ENCODE results near the gene NHLH1.
"Not testable (repeated sequence)": the region's sequence is repeated elsewhere in the genome, so short reads cannot be mapped to it uniquely, and the experiment has no call there.

NHLH1 gene

DNA sequence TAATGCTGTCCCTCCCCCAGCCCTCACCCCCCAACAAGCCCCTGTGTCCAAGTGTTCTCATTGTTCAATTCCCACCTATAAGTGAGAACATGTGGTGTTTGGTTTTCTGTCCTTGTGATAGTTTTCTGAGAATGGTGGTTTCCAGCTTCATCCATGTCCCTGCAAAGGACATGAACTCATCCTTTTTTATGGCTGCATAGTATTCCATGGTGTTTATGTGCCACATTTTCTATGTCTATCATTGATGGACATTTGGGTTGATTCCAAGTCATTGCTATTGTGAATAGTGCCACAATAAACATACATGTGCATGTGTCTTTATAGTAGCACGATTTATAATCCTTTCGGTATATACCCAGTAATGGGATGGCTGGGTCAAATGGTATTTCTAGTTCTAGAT lies 17.9 kb downstream of the NHLH1 start:
- DNase-seq (ENCODE audit: low read depth), result not testable (repeated sequence)

DNA sequence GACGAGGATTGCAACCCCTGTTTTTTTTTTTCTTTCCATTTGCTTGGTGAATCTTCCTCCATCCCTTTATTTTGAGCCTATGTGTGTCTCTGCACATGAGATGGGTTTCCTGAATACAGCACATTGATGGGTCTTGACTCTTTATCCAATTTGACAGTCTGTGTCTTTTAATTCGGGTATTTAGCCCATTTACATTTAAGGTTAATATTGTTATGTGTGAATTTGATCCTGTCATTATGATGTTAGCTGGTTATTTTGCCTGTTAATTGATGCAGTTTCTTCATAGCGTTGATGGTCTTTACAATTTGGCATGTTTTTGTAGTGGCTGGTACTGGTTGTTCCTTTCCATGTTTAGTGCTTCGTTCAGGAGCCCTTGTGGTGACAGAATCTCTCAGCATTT lies 21.5 kb downstream of the NHLH1 start:
- not testable (repeated sequence) for DNase-seq (ENCODE audit: low read depth)

DNA sequence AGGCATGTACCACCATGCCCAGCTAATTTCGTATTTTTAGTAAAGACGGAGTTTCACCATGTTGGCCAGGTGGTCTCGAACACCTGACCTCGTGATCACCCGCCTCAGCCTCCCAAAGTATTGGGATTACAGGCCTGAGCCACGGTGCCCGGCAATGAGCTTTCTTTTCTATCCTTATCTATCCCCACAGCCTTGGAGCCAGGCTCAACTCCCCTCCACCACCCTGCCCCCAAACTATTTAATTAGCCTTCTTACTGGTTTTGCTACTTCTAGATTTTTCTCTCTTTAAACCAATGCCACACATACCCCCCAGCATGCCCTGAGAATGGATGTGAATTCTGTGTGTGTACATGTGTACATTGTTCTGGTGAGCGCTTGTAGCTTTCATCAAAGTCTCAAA lies 27.8 kb downstream of the NHLH1 start:
- no peak for DNase-seq (ENCODE audit: low read depth)

DNA sequence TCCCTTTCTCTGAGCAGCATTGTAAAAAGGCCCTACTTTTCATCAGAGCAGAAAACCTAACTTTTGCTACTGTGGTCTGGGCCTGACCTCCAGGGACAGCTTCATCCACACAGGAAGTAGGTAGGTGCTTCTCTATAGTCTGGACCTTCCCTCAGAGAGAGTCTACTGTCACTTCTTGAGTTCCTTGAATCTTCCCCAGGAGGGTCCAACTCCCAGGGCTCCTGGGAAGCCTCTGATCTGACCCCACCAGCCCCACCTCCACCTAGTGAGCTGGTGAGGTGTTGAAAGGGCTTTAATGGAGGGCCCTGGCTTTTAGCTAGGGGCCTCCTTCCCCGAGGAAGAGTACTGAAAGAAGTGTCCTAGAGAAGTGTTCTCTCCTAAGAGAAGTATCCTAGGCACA lies 30.8 kb downstream of the NHLH1 start:
- no peak for DNase-seq (ENCODE audit: low read depth)

DNA sequence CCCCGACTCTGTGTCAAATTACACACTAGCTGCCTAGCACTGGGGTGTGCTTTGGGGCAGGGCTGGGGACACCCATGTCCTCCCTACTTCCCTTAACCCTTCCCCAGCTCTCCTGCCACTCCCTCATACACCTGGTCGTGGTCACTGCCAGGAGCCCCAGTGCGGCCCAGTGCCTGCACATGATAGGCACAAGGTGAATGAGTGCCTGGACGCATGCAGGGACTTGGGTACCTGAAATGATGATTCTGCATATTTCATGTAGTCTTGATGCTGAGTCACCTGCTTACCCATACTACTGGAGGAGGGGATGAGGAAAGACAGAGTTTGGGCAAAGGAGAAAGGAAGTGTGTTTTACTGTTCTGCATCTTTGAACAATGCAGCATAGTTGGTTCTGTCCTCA lies 32.0 kb downstream of the NHLH1 start:
- no peak for DNase-seq (ENCODE audit: low read depth)

DNA sequence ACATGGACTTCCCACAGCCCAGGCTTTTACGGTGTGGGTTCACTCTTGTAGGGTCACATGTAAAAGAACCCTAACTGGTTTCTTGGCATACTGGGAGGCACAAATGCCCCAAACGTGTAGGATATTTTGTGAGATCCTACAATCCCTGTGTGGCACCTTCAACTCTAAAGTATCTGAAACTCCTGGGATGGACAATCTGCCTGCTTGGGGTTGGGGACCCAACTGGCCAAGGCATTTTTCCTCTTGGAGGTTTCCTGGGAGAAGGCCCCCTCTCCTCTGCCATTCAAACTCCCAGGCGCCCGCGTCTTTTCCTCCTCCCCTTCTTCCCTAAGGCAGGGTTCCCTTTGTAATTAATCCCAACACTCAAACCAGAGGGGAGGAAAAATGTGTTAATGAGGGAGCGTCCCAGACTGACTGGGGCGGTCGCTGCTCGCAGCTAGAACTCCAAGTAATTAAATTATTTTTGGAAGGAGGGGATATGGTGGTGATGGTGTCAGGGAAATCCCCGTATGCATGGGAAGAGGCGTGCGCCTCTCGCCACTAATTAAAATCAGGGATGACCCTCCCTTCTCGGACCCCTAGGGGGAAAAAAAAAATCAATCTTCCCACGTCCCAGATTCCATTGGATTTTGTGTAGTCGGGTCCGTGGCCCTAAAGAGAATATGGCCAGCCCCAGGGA lies 32.8 kb downstream of the NHLH1 start:
- no peak for DNase-seq (ENCODE audit: low read depth)

DNA sequence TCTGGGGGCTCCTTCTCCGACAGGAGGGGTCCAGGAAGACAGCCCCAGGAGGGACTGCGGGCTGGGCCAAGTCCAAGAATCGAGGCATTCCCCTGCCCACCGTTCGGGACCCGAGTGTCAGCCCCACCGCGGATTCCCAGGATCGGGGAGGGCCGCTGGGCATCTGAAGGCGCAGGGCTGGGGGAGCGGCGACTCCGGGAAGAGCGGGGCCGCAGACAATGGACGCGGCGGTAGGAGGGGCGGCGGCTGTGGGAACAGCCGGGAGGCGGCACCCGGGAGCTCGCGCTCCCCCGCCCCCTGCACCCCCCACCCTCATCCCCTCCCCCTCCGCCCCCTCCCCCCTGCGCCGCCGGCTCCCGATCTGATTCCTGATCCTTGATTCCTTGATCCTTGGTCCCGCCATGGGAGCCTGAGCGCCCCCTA lies 33.4 kb downstream of the NHLH1 start, which contains the start of gene VANGL2:
VANGL2 (plus strand) TSS at position 342 of the 423 bp plus-strand sequence. CDS start 15,274 bp downstream, outside the sequence.
- DNase-seq (ENCODE audit: low read depth), result peak; percentile 4

DNA sequence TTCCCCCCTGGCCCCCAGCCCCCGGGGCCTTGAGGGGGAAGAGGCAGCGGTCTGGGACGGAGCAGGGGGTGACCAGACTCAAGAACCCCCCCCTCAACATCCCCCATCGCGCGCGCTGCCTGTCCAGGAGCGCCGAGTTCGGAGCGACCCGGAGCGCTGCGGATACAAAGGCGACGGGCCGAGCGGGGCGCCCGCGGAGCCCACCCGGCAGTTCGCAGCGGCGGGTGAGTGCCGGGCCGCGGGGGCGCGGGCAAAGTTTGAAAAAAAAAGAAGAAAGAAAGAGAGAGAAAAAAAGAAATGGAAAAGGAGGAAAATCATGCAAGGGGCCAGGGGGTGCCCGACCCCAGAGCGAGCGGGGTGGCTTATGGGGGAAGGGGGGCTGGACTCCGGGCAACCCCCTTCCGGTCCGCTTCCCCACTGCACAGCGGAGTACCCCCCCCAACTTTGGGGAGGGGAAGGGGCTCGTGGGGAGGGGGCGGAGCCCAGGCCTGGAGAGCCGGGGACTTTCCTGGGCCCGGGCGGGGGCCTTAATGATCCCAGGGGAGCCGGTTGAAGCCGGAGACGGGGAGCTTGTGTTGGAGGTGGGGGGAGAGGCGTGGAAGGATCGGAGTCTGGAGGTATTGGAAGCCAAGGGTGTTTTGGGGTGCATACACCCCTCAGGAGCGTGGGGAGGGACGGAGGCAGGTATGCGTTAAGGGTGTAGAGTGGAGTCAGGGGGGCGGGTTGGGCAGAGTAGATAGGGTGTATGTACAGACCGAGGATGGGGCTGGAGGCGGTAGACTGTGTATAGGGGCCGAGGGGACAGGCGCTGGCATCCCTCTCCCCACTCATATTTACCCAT lies 34.0 kb downstream of the NHLH1 start:
- no peak for DNase-seq (ENCODE audit: low read depth)

DNA sequence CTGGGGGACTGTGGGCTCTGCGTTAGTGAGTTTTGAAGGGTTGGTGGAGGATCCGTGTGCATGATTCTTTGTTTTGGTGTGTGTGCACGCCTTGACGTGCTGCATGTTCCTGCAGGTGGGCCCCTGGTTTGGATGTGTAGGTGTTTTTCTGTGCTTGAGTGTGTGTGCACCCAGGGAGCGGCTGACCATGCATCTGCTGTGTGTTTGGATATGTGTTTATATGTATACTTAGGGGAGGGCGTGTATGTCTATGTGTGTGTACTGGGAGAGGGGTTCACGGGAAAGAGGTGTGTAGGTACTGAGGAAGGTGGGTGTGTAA lies 34.6 kb downstream of the NHLH1 start:
- no peak for DNase-seq (ENCODE audit: low read depth)

DNA sequence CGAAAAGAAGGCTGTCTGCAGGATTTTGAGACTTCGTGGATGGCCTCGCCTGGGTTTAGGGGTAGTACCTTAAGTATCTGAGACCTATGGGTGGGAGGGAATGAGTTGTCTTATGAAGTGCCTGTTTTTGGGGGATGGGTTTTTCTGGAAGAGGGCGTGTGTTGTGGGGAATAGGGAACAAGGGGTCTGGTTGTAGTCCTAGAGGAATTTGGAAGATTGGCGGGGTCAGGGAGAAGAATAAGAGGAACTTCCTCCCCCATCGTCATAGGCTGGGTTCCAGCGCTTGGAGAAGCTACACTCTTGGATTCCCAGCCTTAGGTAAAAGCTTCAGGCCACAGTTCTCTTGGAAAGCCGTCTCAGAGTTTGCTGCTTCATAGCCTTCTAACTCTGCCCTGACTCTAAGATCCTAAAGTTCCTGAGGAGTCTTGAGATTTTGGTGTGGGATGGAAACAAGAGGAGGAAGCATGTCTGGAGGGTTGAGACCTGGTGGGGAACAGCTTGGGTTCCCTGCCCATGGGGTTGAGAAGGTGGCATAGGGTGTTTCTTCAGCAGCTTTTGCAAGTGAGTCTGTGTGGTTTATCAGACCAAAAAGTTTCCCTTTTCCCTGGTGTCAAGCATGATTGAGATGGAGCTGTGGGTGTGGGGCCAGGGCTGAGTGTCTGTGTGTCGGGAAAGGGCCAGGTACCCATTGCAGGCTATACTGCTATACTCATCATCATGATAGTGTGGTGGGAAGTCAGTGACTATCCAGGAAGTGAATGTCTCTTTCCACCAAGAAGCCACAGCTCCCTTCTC lies 35.3 kb downstream of the NHLH1 start:
- DNase-seq (ENCODE audit: low read depth), result no peak

DNA sequence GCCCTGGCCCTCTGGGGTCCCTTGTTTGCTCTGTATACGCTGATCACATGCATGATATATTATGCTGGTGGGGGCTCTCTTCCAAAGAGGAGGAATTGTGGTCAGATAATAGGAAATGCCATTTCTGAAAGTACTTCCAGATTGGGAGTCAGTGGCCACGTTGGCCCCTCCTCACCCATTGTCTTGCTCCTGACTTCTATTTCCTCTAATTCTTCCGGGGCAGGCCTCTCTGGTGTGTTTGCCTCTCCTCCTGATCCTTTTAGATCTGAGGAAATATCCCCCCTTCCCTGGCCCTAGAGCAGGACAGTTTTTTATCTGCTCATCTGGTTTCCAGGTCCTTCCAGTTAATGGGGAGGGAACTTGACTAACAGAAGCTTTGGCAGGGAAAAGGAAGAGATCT lies 36.4 kb downstream of the NHLH1 start:
- no peak for DNase-seq (ENCODE audit: low read depth)

DNA sequence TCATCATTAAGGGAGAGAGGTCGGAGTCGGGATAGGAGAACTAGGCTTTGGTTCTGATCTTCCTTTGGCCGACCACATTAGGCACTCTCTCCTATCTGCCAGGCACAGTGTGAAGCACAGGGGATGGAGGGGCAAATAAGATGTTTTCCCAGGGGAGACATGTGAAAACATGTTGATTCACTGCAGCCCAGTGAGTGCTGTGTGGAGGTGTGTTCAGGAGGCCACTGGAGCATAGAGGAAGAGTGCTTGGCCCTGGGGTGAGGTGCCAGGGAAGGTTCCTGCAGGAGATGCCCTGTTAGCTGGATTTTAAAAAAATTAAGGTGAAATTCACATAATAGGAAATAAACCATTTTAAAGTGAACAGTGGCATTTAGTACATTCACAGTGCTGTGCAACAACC lies 37.2 kb downstream of the NHLH1 start:
- DNase-seq (ENCODE audit: low read depth), result no peak

DNA sequence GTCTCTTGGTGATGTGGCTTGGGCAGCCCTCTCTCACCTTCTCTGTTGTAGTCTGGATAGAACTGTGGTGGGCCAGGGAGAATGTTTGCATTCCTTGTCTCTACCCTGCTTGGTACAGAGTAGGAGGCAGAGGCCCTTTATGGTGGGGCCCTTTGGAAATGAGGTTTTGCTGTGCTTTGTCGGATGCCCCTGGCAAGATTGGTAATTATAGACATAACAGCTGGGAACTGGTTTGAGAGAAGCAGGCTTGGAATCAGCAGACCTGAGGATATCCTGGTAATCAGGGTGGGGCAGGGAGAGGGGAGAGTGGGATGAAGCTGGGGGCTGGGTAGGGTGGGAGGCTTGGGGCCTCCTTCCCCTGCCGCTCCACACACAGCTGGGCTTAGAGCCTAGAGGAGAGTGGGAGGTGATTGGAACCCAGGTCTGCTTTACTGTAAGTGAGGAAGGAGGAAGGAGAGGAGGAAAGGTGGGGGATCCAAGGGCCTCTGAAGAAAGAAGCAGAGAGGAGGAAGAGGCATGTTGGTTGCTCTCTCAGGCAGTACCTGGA lies 38.5 kb downstream of the NHLH1 start:
- no peak for DNase-seq (ENCODE audit: low read depth)

DNA sequence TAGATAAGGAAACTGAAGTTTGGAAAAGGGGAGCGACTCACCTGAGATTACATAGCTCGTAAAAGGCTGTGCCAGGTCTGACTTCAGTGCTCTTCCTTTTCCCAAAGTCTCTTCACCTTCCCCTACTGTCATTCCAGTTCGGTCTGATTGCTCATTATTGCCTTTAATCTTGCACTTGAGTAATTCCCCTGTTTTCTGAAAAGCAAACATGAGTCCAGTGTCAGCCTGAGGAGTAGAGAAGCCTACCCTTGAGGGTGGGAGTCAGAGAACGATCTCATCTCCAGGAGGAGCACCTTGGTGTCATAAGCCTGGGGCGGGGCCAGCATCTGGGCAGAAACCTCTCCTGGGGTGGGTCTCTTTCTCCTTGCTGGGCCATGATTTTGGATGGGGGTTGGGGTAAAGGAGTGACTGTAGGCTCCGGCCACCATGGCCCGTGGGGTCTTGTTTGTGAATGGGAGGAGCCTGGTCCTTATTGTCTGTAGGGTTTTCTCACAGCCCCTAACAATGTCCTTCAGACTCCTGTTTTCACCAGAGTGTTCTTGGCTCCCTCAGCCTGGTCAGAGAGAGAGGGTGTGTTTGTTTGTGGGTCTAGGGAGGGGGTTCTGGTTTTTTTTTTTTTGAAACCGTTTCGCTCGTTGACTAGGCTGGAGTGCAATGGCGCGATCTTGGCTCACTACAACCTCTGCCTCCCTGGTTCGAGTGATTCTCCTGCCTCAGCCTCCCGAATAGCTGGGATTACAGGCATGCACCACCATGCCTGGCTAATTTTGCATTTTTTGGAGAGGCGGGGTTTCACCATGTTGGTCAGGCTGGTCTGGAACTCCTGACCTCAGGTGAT lies 39.5 kb downstream of the NHLH1 start:
- DNase-seq (ENCODE audit: low read depth), result no peak

DNA sequence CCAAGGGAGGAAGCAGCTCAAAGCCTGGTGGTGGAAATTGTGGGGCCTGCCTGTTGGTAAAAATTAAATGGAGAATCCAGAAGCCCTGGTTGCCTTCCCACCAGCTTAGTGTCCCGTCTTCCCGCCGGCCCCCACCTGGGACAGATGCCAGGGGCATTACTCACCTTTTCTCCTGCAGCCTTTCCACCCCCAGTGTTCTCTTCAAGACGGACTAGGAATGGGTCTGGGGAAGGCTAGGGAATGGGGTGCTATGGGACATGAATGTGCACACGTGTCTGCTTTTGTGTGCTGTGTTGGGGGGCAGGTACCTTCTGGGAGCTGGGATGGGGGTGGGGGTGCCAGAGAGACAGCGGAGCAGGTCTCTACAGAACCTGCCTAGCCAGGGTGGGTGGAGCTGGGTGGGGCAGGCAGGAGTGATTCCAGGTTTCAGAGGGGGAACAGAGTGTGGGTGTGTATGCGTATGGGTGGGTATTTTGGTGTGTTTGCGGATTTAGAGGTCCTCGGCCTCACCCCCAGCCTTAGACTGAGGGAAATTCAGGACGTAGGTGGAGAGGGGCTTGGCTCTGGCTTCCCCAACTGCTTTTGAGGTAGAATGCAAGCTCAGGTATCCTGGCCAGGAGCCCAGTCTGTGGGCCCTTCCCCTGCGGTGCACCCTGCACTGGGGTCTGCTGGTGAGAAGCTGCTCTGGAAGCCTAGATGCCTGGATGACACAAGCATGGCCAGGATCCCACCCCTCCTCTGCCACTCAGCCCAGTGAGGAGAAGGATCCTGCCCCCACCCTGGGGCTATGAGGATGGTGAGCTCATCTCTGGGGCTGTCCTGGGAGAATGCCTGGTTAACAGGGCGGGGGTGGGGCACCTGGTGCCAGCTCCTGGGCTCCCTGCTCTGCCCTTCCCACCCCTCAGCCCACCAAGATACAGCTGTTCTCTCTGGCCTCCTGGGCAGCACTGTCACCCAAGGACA lies 41.2 kb downstream of the NHLH1 start:
- no peak for DNase-seq (ENCODE audit: low read depth)

DNA sequence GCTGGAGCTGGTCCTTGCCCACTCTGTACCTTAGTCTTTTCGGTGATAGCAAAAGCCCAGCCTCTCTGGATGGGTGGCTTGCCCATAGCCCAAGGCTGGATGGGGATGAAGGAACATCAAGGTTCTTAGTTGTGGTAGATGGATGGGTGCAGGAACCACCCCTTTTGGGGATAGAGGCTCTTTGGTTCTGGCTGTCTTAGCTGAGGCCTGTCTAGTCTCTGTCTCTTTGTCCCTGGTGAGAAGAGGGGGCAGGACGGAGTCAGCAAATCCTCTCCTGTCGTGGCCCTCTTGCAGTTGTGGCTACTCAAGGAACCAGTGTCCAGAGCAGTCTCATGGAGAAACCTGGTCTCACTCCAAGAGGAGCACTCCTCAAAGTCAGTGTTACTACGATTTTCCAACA lies 42.0 kb downstream of the NHLH1 start:
- no peak for DNase-seq (ENCODE audit: low read depth)

DNA sequence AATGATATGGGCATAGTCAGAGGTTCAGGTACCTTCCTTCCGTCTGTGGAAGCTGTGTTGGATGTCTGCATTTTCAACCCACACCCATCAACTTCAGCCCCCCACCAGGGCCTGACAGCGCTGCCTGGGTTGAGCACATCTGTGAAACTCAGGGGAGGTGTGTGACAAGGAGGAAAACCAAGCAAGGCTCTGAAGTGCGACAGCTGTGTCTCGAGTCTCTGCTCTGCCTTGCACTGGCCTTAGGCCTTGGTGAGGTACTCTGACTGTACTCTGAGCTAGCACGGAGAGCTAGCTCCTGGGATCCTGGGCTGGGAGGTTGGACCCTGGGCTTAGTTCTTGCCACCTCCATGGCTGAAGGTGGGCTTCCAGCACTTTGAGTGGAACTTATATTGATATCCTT lies 42.6 kb downstream of the NHLH1 start:
- DNase-seq (ENCODE audit: low read depth), result no peak

DNA sequence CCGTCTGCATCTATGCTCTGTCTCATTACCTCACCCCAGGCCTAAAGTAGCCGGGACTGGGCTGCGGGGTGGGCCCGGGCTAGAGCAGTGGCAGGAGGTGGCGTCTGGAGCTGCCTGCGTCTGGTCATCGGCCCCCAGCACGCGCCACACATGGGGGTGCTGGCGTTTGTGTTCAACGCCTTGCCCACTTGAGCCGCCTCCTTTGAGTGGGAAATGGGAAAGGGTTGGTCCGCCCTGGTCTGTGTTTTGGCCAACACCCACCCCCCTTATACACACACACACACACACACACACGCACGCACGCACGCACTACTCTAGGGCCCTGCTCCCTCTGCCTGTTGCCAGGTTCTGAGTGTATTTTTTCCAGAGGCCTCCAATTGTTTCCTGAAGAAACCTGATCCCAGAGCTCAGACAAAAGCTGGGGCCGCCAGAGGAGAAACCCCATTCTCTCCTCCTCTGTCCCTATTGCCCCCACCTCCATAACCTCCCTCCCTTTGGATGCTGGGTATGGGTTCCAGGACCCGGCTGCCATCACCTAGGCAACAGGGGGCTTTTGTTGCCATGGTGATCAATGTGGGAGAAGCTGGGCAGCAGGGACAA lies 43.6 kb downstream of the NHLH1 start:
- DNase-seq (ENCODE audit: low read depth), result no peak

DNA sequence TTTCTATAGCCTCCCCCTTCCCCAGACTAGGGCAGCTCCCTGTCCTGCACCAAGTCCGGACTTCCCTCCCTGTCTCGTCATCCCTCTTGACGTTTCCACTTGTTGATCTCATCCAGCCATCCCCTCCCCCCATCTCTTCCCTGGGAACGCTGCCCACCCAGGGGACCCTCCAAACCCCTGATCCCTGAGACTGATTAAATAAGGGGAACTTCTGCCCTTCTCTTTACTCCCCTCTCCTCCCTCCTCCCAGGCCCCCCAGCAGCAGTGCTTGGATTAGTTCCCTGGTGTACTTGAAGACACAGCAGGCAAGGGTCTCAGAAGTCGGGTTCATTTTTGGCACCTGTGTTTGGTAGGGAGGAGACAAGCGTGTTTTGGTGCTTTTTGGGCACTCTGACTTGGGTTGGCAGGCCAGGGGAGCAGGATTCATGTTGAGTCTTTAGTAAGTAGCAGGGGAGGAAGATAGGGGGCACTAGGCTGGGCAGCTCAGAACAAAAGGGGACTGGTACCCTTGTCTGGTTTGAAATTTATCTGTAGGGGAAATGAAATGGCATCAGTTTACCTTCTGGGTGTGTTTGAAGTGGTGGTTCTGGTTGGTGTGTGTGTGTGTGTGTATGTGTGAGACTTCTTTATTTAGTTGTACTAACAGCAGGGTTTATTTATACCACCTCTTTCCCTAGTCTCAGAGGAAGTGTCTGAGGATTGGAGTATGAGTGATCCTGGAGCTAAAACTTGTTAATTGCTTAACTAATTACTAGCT lies 44.6 kb downstream of the NHLH1 start:
- DNase-seq (ENCODE audit: low read depth), result no peak
